ENCODE measurements around the gene FAT1. TPM values are rescaled to one million over a fixed set of nuclear protein-coding genes. Genes with fewer than 3 reads are reported as not detected.

FAT1 gene
- total and polyA plus RNA-seq, 12 donors: 20.4 to 131 (median 75.5) TPM

- intact Hi-C loops (cut with DNase I): no loop called here
- Histone ChIP-seq H3K4me3 (no peak overlapping the region), H3K27me3 (no peaks in the 10 kb centered on the region), H3K27ac (peak overlapping the region in 6 of 10 donors; percentile 3 to 90 (median 39)), H3K36me3 (peaks cover 0 to 30% (median 11%) of the 10 kb centered on the region in 9 donors), H3K9me3 (no peaks in the 10 kb centered on the region), H3K4me1 (peaks cover 2 to 93% (median 54%) of the 10 kb centered on the region in 9 donors)
- TF ChIP-seq CTCF (IDR thresholded peaks at IDR 0.05): no peak
- 39 to 45% methylated on average over 4 of the region's 4 CpGs for WGBS, 2 donors
- ATAC-seq (no peak), DNase-seq (no peak)
These were observed 19.6 kb downstream of the FAT1 start for GRCh38 chr4:186704057-186704456.

GRCh38 chr4:186703510-186703909 lies 20.1 kb downstream of the FAT1 start:
- DNase-seq: no peak
- no peak overlapping the region for H3K4me3 ChIP-seq
- H3K36me3 ChIP-seq: peaks cover 0 to 25% (median 6%) of the 10 kb centered on the region in 9 donors
- peak overlapping the region in 7 of 10 donors; percentile 3 to 90 (median 42) for H3K27ac ChIP-seq
- TF ChIP-seq CTCF (IDR thresholded peaks at IDR 0.05): no peak
- WGBS, 2 donors: 74 to 79% methylated on average over 8 of the region's 8 CpGs
- intact Hi-C loops (cut with DNase I): no loop called here
- H3K4me1 ChIP-seq: peaks cover 2 to 89% (median 54%) of the 10 kb centered on the region in 9 donors
- H3K27me3 ChIP-seq: no peaks in the 10 kb centered on the region
- no peaks in the 10 kb centered on the region for H3K9me3 ChIP-seq
- ATAC-seq: peak in 1 of 8 donors; percentile 13

GRCh38 chr4:186702940-186703339 lies 20.7 kb downstream of the FAT1 start:
- WGBS, 2 donors: 66 to 74% methylated on average over 10 of the region's 10 CpGs
- no peak for TF ChIP-seq CTCF (IDR thresholded peaks at IDR 0.05)
- intact Hi-C loops (cut with DNase I): no loop called here
- H3K27me3 ChIP-seq: no peaks in the 10 kb centered on the region
- peak overlapping the region in 6 of 10 donors; percentile 35 to 90 (median 86) for H3K27ac ChIP-seq
- no peaks in the 10 kb centered on the region for H3K9me3 ChIP-seq
- peaks cover 0 to 19% (median 5%) of the 10 kb centered on the region in 9 donors for H3K36me3 ChIP-seq
- H3K4me3 ChIP-seq: no peak overlapping the region
- DNase-seq (no peak), ATAC-seq (no peak)
- peaks cover 2 to 85% (median 54%) of the 10 kb centered on the region in 9 donors for H3K4me1 ChIP-seq

GRCh38 chr4:186702297-186702696 lies 21.4 kb downstream of the FAT1 start:
- intact Hi-C loops (cut with DNase I): no loop called here
- H3K36me3 ChIP-seq: peaks cover 0 to 13% (median under 1%) of the 10 kb centered on the region in 9 donors
- H3K4me3 ChIP-seq: no peak overlapping the region
- 18 to 39% methylated on average over 4 of the region's 4 CpGs for WGBS, 2 donors
- H3K27ac ChIP-seq: peak overlapping the region in 9 of 10 donors; percentile 61 to 90 (median 83)
- ATAC-seq: no peak
- peaks cover 2 to 78% (median 54%) of the 10 kb centered on the region in 9 donors for H3K4me1 ChIP-seq
- no peaks in the 10 kb centered on the region for H3K27me3 ChIP-seq
- no peaks in the 10 kb centered on the region for H3K9me3 ChIP-seq
- TF ChIP-seq CTCF (IDR thresholded peaks at IDR 0.05): no peak
- no peak for DNase-seq
